BLaER1 (cell line): ENCODE measurements around the gene SIGLEC1.

Experiments used
- H3K27ac ChIP-seq: shearing (Covaris generic); formaldehyde crosslinking; 2 replicates; pipeline ENCODE4 v1.8.1; 2022
- H3K27me3 ChIP-seq: shearing (Covaris generic); formaldehyde crosslinking; 2 replicates; pipeline ENCODE4 v1.8.1; 2022
- H3K36me3 ChIP-seq: shearing (Covaris generic); formaldehyde crosslinking; 2 replicates; pipeline ENCODE4 v1.8.1; 2022
- H3K4me1 ChIP-seq: shearing (Covaris generic); formaldehyde crosslinking; 2 replicates; pipeline ENCODE4 v1.8.1; 2022
- H3K4me2 ChIP-seq: shearing (Covaris generic); formaldehyde crosslinking; 2 replicates; pipeline ENCODE4 v1.8.1; 2022
- H3K4me3 ChIP-seq: shearing (Covaris generic); formaldehyde crosslinking; 2 replicates; pipeline ENCODE4 v1.8.1; 2022
- H3K9ac ChIP-seq: shearing (Covaris generic); formaldehyde crosslinking; 2 replicates; pipeline ENCODE4 v1.8.1; 2022
- H3K9me3 ChIP-seq: shearing (Covaris generic); formaldehyde crosslinking; 2 replicates; pipeline ENCODE4 v1.8.1; 2022
- H4K20me1 ChIP-seq: shearing (Covaris generic); formaldehyde crosslinking; 2 replicates; pipeline ENCODE4 v1.8.1; 2022
- Cebpa-rat ChIP-seq: shearing (Covaris generic); IDR thresholded peaks from 2 replicates; pipeline ENCODE4 v1.8.1; 2022

The SIGLEC1 gene

DNA sequence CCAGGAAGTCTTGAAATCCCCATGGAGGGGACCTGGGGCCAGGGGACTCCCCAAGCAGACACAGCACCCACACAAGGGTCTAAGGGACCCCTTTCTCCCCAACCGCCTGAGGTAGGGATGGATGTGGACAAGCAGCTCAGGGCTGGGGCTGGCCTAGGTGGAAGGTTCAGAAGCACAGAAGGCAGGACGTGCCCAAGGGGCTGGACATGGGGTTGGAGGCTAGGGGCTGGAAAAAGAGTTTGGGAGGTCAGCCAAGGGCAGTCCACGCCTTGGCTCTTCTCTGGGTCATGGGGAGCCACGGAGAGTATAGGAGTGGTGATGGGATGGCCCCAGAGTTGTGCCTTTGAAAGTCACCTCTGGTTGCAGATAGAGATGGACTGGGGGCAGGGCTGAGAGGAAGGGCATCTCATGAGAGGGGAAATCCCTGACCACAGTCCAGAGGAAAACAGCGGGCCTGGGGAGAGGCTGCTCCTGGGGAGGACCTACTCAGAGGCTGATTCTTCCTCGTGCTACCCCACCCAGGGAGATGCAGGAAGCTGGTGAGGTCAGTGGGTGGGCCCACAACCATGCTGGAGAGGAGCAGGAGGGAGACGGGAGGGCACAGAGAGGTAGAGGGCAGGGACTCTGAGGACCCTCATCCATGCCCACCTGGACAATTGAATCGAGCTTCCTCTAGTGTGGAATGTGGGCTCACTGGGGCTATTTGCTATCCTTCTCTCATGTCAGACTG lies 17.6 kb upstream of the SIGLEC1 start:
- no peaks in the 10 kb centered on the region for H3K9me3 ChIP-seq
- H3K36me3 ChIP-seq = no peaks in the 10 kb centered on the region
- no peak overlapping the region for H3K4me3 ChIP-seq
- H3K4me2 ChIP-seq = peak overlapping the region; percentile 17
- H4K20me1 ChIP-seq = no peaks in the 10 kb centered on the region
- H3K9ac ChIP-seq = no peak overlapping the region
- H3K27ac ChIP-seq = no peak overlapping the region
- peaks cover 37% of the 10 kb centered on the region for H3K4me1 ChIP-seq
- H3K27me3 ChIP-seq = peaks cover 32% of the 10 kb centered on the region
- TF ChIP-seq Cebpa-rat = no peak

DNA sequence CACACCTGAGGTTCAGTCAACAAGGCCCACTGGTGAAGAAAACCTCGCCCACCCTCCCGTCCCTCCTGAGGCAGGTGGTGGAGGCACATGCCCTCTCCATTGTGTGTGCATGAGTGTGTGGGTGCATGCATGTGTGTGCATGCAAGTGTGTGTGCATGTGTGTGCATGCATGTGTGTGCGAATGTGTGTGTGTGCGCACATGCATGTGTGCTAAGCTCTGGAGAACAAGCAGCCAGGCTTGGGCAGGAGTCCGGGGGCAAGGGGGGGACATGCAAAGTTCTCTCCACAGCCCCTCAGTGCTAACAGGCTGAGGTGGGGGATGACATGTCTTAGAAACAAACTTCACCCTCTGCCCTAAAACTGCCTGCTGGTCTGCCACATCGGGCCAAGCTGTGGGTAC lies 17.0 kb upstream of the SIGLEC1 start:
- Histone ChIP-seq H4K20me1 (no peaks in the 10 kb centered on the region), H3K4me1 (peaks cover 37% of the 10 kb centered on the region), H3K4me2 (no peak overlapping the region), H3K9me3 (no peaks in the 10 kb centered on the region), H3K4me3 (no peak overlapping the region), H3K36me3 (no peaks in the 10 kb centered on the region), H3K9ac (no peak overlapping the region), H3K27ac (no peak overlapping the region), H3K27me3 (peaks cover 32% of the 10 kb centered on the region)
- no peak for TF ChIP-seq Cebpa-rat

DNA sequence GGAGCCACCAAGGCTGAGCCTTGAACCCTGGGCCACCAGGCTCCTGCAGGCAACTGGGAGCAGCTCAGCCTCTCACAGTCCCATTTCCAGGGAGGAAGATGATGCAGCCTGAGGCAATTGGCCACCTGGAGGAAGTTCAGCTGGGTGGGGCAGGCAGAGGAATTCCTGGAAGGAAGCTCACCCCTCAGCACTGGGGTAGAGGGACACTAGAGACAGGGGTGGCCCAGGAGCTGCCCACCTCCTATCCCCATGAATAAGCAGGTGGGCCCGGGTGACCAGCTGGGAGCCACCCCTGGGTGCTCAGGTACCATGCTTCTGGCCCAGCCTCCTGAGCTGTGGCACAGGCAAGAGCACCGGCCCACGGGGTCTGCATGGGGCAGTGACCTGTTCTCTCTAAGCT lies 16.5 kb upstream of the SIGLEC1 start:
- Histone ChIP-seq H3K36me3 (no peaks in the 10 kb centered on the region), H3K27ac (no peak overlapping the region), H4K20me1 (no peaks in the 10 kb centered on the region), H3K4me3 (no peak overlapping the region), H3K27me3 (peaks cover 29% of the 10 kb centered on the region), H3K4me1 (peaks cover 37% of the 10 kb centered on the region), H3K4me2 (0 out of 2 replicates have a peak overlapping the region, but pooled peaks have one; percentile 31), H3K9me3 (no peaks in the 10 kb centered on the region), H3K9ac (no peak overlapping the region)
- no peak for TF ChIP-seq Cebpa-rat

DNA sequence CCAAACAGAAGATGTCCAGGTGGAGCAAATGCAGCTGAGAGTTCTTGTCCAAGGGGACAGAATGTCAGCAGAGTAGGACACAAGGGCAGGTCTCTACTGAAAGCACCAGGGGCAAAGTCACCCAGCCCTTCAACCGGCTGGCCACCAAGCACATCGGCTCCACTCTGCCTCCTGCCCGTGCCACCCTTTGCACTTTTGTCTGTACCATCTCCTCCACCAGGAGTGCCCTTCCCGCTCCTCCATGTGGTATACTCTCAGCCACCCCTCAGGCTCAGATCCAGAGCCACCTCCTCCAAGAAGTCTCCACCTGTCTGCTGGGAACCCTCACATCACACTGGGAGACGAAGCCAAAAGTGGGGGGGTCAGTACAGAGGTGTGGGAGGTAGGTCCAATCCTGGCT lies 16.0 kb upstream of the SIGLEC1 start:
- no peak for TF ChIP-seq Cebpa-rat
- Histone ChIP-seq H3K36me3 (no peaks in the 10 kb centered on the region), H3K9me3 (no peaks in the 10 kb centered on the region), H3K4me3 (no peak overlapping the region), H3K9ac (no peak overlapping the region), H3K27me3 (peaks cover 24% of the 10 kb centered on the region), H3K4me1 (peaks cover 37% of the 10 kb centered on the region), H3K4me2 (peak overlapping the region; percentile 31), H3K27ac (no peak overlapping the region), H4K20me1 (no peaks in the 10 kb centered on the region)

DNA sequence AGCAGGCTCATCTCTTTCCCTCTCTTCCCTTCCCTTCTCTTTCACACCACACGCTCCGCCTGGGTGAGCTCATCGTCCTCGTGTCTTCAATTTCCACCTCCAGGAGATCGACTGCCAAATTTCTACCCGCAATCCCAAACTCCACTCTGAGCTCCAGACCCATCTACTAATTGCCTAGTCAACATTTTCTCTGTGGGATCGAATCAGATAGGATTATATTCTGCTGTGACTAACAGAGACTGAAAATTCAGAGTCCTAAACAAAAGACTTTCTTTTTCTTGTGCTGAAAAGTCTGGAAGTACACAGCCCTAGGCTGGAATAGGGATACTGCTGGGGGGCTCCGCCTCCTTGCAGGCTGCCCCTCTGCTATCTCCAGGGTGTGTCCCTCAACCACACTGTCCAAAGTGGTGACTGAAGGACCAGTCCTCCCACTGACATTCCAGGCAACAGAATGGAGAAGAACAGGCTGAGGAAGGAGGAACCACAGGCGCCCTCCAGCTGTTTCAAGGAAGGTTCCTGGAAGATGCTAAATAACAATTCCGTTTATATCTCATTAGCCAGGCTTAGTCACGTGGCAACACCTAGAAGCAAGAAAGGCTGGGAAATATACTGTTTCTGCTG lies 15.1 kb upstream of the SIGLEC1 start:
- Histone ChIP-seq H3K4me3 (no peak overlapping the region), H4K20me1 (no peaks in the 10 kb centered on the region), H3K9ac (no peak overlapping the region), H3K9me3 (no peaks in the 10 kb centered on the region), H3K4me1 (peaks cover 32% of the 10 kb centered on the region), H3K27me3 (peaks cover 16% of the 10 kb centered on the region), H3K27ac (no peak overlapping the region), H3K4me2 (peak overlapping the region; percentile 31; the same call in 1 of the 2 replicates), H3K36me3 (no peaks in the 10 kb centered on the region)
- no peak for TF ChIP-seq Cebpa-rat

DNA sequence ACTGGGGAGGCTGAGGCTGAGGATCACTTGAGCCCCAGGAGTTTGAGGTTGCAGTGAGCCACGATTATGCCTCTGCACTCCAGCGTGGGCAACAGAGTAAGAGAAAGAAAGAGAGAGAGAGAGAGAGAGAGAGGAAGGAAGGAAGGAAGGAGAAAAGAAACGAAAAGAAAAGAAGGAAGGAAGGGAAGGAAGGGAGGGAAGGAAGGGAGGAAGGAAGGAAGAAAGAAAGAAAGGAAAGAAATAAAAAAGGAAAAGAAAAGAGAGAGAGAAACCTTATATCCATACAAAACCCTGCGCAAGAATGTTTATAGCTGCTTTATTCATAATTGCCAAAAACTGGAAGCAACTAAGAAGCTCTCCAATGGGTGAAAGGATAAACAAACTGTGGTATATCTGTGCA lies 12.0 kb upstream of the SIGLEC1 start:
- no peaks in the 10 kb centered on the region for H3K36me3 ChIP-seq
- no peaks in the 10 kb centered on the region for H3K9me3 ChIP-seq
- no peaks in the 10 kb centered on the region for H4K20me1 ChIP-seq
- no peak for TF ChIP-seq Cebpa-rat
- H3K27ac ChIP-seq = no peak overlapping the region
- no peak overlapping the region for H3K9ac ChIP-seq
- H3K4me3 ChIP-seq = no peak overlapping the region
- H3K4me2 ChIP-seq = no peak overlapping the region
- H3K4me1 ChIP-seq = peaks cover 32% of the 10 kb centered on the region
- no peaks in the 10 kb centered on the region for H3K27me3 ChIP-seq

DNA sequence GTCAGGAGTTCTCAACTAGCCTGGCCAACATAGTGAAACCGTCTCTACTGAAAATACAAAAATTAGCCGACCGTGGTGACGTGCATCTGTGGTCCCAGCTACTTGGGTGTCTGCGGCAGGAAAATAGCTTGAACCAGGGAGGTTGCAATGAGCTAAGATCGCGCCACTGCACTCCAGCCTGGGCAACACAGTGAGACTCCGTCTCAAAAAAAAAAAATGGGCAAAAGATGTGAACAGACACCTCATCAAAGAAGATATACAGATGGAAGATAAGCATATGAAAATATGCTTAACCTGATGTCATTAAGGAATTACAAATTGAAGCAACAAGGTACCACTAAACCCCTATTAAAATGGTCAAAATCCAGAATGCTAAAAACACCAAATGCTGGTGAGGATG lies 10.9 kb upstream of the SIGLEC1 start:
- peaks cover 32% of the 10 kb centered on the region for H3K4me1 ChIP-seq
- H3K4me3 ChIP-seq = no peak overlapping the region
- TF ChIP-seq Cebpa-rat = no peak
- H3K9ac ChIP-seq = no peak overlapping the region
- no peaks in the 10 kb centered on the region for H3K27me3 ChIP-seq
- no peaks in the 10 kb centered on the region for H3K36me3 ChIP-seq
- no peak overlapping the region for H3K27ac ChIP-seq
- no peak overlapping the region for H3K4me2 ChIP-seq
- H3K9me3 ChIP-seq = no peaks in the 10 kb centered on the region
- no peaks in the 10 kb centered on the region for H4K20me1 ChIP-seq

DNA sequence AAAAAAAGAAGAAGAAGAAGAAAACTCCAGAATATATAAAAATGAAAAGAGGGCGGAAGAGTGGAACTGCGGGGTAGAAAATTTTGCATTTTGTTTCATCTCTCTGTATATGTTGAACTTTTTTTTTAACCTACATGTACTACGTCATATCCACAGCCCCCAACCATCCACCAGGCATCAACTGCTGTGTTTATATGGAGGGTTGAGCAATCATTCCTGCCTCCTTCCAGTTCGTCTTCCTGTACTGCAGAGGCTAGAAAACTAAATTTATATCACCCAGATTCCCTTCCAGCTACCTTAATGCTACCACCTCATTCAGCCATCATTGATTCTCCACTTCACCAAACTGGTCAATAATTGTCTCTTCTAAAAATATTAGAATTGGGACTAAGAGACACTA lies 9.5 kb upstream of the SIGLEC1 start:
- no peak overlapping the region for H3K4me2 ChIP-seq
- no peaks in the 10 kb centered on the region for H3K9me3 ChIP-seq
- no peak overlapping the region for H3K4me3 ChIP-seq
- no peak overlapping the region for H3K27ac ChIP-seq
- H3K36me3 ChIP-seq = no peaks in the 10 kb centered on the region
- peaks cover 23% of the 10 kb centered on the region for H3K4me1 ChIP-seq
- no peak for TF ChIP-seq Cebpa-rat
- no peak overlapping the region for H3K9ac ChIP-seq
- H4K20me1 ChIP-seq = no peaks in the 10 kb centered on the region
- H3K27me3 ChIP-seq = no peaks in the 10 kb centered on the region

DNA sequence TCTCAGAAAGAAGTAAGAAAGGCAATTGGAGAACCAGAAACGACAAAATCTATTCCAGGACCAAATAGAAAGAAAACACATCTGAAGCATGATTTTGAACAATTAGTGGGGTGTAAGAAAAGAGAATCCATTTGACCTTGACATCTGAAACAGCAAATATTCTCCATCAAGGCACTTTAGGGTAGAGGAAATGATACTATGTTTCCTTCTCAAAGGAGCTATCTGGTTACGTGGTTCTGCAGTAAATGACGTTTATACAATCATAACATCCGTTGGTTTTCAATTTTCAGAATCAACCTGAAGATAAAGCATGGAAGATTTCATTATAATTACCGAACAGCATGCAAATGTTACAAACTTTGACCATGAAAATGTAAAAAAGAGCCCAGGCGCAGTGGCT lies 8.2 kb upstream of the SIGLEC1 start:
- Histone ChIP-seq H4K20me1 (no peaks in the 10 kb centered on the region), H3K36me3 (no peaks in the 10 kb centered on the region), H3K9me3 (no peaks in the 10 kb centered on the region), H3K27me3 (no peaks in the 10 kb centered on the region), H3K9ac (no peak overlapping the region), H3K4me3 (no peak overlapping the region), H3K4me1 (peaks cover 23% of the 10 kb centered on the region), H3K4me2 (peak overlapping the region; percentile 49), H3K27ac (no peak overlapping the region)
- no peak for TF ChIP-seq Cebpa-rat

DNA sequence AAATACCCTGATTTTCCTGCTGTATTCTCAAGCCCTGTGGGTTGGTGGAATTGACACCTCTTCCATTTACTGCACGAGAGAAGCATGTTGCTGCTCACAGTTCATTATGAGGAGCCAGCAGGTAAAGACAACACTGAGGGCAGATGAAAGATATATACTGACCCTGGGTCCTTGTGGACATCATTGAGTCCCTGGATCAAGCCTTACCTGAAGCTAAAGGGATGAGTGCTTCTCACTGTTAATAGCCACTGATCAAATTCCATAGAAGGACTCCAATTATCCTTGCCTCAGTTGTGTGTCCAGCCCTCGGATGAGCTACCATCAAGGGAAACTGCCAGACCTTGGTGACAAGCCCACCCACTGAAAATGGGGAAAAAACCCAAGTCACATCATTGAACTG lies 7.7 kb upstream of the SIGLEC1 start:
- H3K27ac ChIP-seq = no peak overlapping the region

More for the DNA sequence above, 7.7 kb upstream of the SIGLEC1 start:
- no peaks in the 10 kb centered on the region for H4K20me1 ChIP-seq
- no peaks in the 10 kb centered on the region for H3K9me3 ChIP-seq
- H3K4me3 ChIP-seq = no peak overlapping the region
- H3K36me3 ChIP-seq = no peaks in the 10 kb centered on the region
- no peaks in the 10 kb centered on the region for H3K27me3 ChIP-seq
- no peak for TF ChIP-seq Cebpa-rat
- H3K4me1 ChIP-seq = peaks cover 23% of the 10 kb centered on the region
- peak overlapping the region; percentile 49 for H3K4me2 ChIP-seq
- no peak overlapping the region for H3K9ac ChIP-seq
